Measurements from ENCODE around the gene HSF2. TPM values are rescaled to one million over a fixed set of nuclear protein-coding genes. Genes with fewer than 3 reads are reported as not detected.

HSF2 gene
- total RNA-seq, 3 donors from 2014 or later, result 19.4 to 35.0 (median 29.8) TPM

DNA sequence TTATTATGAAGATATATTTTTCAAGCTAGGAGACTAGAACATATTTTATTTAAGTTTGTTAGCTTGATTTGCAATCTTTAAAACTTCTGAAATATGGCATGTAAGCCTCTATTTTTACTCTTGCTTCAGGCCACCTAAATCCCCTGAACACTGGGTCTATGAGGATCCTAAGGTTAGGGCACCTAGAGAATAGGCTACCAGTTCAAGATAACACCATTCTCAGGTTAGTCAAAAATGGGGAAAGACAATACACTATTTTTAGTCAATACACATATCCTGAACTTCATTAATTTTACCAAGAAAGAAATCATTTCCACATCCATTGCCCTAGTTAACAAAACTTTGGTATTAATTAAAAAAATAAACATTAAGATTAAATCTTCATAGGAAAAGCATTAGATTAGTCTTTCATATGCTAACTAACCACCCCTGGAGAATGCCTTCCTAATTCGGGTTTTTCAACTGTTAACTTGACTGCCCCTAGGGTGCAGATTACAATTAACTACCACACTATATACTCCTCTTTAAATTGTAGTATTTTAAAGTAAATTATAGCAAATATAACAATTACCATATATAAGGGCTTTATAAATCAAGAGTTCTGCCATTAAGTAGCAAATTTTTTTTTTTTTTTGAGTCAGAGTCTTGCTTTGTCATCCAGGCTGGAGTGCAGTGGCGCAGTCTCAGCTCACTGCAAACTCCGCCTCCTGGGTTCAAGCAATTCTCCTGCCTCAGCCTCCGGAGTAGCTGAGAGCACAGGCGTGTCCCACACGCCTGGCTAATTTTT lies 6.7 kb upstream of the HSF2 start:
- H3K27me3 ChIP-seq, result no peaks in the 10 kb centered on the region
- no peaks in the 10 kb centered on the region for H3K4me1 ChIP-seq
- H3K4me3 ChIP-seq, result no peak overlapping the region
- intact Hi-C loops (cut with DNase I; ENCODE audit: low total_unique reads), result no loop called here
- H3K27ac ChIP-seq, result no peak overlapping the region
- no peaks in the 10 kb centered on the region for H3K9me3 ChIP-seq
- TF ChIP-seq POLR2AphosphoS5 (IDR thresholded peaks at IDR 0.05) (no peak), POLR2A (IDR thresholded peaks at IDR 0.05) (no peak)
- TF ChIP-seq, protein P1, sequence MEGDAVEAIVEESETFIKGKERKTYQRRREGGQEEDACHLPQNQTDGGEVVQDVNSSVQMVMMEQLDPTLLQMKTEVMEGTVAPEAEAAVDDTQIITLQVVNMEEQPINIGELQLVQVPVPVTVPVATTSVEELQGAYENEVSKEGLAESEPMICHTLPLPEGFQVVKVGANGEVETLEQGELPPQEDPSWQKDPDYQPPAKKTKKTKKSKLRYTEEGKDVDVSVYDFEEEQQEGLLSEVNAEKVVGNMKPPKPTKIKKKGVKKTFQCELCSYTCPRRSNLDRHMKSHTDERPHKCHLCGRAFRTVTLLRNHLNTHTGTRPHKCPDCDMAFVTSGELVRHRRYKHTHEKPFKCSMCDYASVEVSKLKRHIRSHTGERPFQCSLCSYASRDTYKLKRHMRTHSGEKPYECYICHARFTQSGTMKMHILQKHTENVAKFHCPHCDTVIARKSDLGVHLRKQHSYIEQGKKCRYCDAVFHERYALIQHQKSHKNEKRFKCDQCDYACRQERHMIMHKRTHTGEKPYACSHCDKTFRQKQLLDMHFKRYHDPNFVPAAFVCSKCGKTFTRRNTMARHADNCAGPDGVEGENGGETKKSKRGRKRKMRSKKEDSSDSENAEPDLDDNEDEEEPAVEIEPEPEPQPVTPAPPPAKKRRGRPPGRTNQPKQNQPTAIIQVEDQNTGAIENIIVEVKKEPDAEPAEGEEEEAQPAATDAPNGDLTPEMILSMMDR (IDR thresholded peaks at IDR 0.05), result no peak
- no peak for DNase-seq (ENCODE audit: low spot score in 2 of 2)
- no peaks in the 10 kb centered on the region for H3K36me3 ChIP-seq

DNA sequence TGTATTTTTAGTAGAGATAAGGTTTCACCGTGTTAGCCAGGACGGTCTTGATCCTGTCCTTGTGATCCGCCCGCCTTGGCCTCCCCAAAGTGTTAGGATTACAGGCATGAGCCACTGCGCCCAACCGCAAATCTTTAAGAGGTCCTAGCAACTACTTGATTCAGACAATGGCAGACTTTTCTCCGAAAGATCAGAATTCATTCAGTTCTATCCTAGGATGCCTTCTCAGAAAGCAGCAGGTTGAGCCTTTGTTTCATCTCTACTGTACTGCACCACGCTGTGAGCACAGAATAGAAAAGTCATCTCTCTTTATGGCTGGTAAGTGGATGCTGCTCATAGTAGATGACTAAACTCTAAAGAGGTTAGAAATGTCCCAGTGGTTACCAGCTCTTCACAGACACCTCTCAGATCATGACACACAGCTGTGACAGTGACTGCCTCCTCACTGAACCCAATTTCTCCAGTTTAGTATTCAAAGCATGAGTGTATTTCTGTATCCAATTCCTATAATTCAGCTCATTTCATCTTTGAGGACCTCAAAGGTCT lies 6.0 kb upstream of the HSF2 start:
- no peak for DNase-seq (ENCODE audit: low spot score in 2 of 2)
- Histone ChIP-seq H3K27me3 (no peaks in the 10 kb centered on the region), H3K27ac (no peak overlapping the region), H3K4me1 (no peaks in the 10 kb centered on the region), H3K9me3 (no peaks in the 10 kb centered on the region), H3K4me3 (no peak overlapping the region), H3K36me3 (no peaks in the 10 kb centered on the region)
- TF ChIP-seq, protein P1 (IDR thresholded peaks at IDR 0.05), result no peak
- TF ChIP-seq POLR2AphosphoS5 (IDR thresholded peaks at IDR 0.05), result no peak
- TF ChIP-seq POLR2A (IDR thresholded peaks at IDR 0.05), result no peak
- intact Hi-C loops (cut with DNase I; ENCODE audit: low total_unique reads), result no loop called here

- no peak overlapping the region for H3K4me3 ChIP-seq
- H3K36me3 ChIP-seq, result no peaks in the 10 kb centered on the region
- intact Hi-C loops (cut with DNase I; ENCODE audit: low total_unique reads), result no loop called here
- H3K4me1 ChIP-seq, result no peaks in the 10 kb centered on the region
- no peaks in the 10 kb centered on the region for H3K9me3 ChIP-seq
- no peak for DNase-seq (ENCODE audit: low spot score in 2 of 2)
- no peak overlapping the region for H3K27ac ChIP-seq
- no peaks in the 10 kb centered on the region for H3K27me3 ChIP-seq
- TF ChIP-seq POLR2AphosphoS5 (IDR thresholded peaks at IDR 0.05), result no peak
- TF ChIP-seq POLR2A (IDR thresholded peaks at IDR 0.05), result no peak
- TF ChIP-seq, protein P1 (IDR thresholded peaks at IDR 0.05), result no peak
These were observed 5.4 kb upstream of the HSF2 start for GRCh38 chr6:122394016-122394415.

DNA sequence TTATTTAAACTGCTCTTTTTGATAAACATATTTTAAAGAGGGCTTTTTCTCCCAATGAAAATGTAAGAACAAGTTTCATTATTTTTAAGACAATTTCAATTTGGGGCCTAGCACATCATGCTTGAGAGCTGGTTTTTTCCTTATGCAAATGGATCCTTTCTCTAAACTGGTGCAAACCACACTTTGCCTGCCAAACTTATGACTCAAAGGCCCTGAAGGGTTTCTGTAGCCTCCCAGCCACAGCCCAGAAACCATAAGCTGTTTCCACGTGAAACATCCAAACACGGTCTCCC lies 451 bp upstream of the HSF2 start:
- intact Hi-C loops (cut with DNase I; ENCODE audit: low total_unique reads), result no loop called here
- Histone ChIP-seq H3K36me3 (no peaks in the 10 kb centered on the region), H3K9me3 (no peaks in the 10 kb centered on the region), H3K27ac (peak overlapping the region; percentile 90 to 93), H3K4me3 (peak overlapping the region; percentile 78 to 94 (median 90)), H3K27me3 (no peaks in the 10 kb centered on the region), H3K4me1 (no peaks in the 10 kb centered on the region)
- no peak for TF ChIP-seq POLR2AphosphoS5 (IDR thresholded peaks at IDR 0.05)
- no peak for TF ChIP-seq POLR2A (IDR thresholded peaks at IDR 0.05)
- TF ChIP-seq, protein P1 (IDR thresholded peaks at IDR 0.05), result no peak
- DNase-seq (ENCODE audit: low spot score in 2 of 2), result no peak

DNA sequence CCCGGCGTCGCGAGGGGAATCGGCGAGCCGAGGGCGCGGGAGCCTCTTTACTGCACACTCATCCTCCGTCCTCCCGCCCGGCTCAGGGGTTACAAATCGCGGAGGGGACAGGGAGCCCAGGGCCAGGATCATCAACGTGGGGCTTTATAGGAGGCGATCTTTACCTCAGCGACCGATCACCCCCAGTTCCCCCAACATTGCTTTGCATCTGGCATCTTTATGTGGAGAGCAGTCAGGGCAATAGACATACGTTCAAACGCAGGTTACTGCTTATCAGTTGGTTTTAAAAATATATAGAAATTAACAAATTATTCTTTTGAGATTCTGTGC lies 634 bp downstream of the HSF2 start:
- H3K9me3 ChIP-seq, result no peaks in the 10 kb centered on the region
- H3K4me1 ChIP-seq, result no peaks in the 10 kb centered on the region
- intact Hi-C loops (cut with DNase I; ENCODE audit: low total_unique reads), result no loop called here
- no peaks in the 10 kb centered on the region for H3K36me3 ChIP-seq
- no peak for TF ChIP-seq POLR2A (IDR thresholded peaks at IDR 0.05)
- TF ChIP-seq POLR2AphosphoS5 (IDR thresholded peaks at IDR 0.05), result no peak
- TF ChIP-seq, protein P1 (IDR thresholded peaks at IDR 0.05), result no peak
- DNase-seq (ENCODE audit: low spot score in 2 of 2), result no peak
- peak overlapping the region; percentile 90 to 93 for H3K27ac ChIP-seq
- H3K27me3 ChIP-seq, result no peaks in the 10 kb centered on the region
- H3K4me3 ChIP-seq, result peak overlapping the region; percentile 78 to 94 (median 90)

Data from breast epithelium (tissue), 4 donors.